Measurements from ENCODE around the gene KCNMA1.

Gene KCNMA1

DNA sequence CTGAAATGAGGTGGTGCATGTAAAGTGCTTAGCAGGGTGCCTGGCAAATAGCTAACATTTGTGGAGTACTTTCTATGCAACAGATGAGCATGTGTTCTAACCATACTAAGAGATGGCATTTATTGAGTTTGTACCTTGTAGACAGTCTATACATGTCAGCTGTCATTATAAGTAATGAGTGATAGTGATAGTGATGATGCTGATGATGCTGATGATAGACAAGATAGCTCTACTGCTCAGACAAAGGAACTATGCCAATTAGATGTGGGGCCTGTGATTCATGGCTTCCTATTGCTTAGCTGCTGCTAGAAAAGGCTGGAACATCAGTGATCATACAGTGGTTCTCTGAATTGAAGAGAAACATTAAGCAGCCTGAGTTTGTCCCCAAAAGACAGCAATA lies 585.8 kb downstream of the KCNMA1 start:
- Histone ChIP-seq H3K4me3 (ENCODE audit: low read depth, low read length) (no peak overlapping the region), H3K4me1 (ENCODE audit: control insufficient read depth, insufficient read depth, low read length) (no peaks in the 10 kb centered on the region), H3K27me3 (ENCODE audit: control insufficient read depth, insufficient read depth, low read length) (no peaks in the 10 kb centered on the region), H3K9ac (ENCODE audit: low read depth, low read length) (no peak overlapping the region), H3K9me3 (ENCODE audit: control insufficient read depth, insufficient read depth, low read length) (no peaks in the 10 kb centered on the region), H3K36me3 (ENCODE audit: control insufficient read depth, insufficient read depth, low read length) (no peaks in the 10 kb centered on the region)

DNA sequence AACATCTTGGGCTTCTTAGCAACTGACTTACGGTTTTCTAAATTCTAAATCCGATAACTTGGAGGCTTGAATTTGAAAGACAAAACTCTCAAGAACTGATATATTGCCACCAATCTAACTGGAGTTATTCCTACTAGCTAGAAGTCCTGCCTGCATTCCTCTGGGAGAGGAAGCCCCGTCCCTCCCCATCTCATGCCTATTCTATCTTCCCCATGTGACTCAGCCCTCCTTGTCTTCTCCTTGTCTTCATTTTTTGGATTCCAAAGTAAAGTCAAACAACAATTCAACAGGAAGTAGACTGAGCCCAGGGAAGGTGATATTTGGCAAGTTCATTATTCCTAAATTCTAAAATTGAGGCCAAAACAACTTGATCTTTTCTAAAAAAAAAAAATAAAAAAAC lies 587.7 kb downstream of the KCNMA1 start:
- H3K4me3 ChIP-seq (ENCODE audit: low read depth, low read length), result no peak overlapping the region
- H3K36me3 ChIP-seq (ENCODE audit: control insufficient read depth, insufficient read depth, low read length), result no peaks in the 10 kb centered on the region
- H3K9ac ChIP-seq (ENCODE audit: low read depth, low read length), result no peak overlapping the region
- no peaks in the 10 kb centered on the region for H3K4me1 ChIP-seq (ENCODE audit: control insufficient read depth, insufficient read depth, low read length)
- no peaks in the 10 kb centered on the region for H3K9me3 ChIP-seq (ENCODE audit: control insufficient read depth, insufficient read depth, low read length)
- H3K27me3 ChIP-seq (ENCODE audit: control insufficient read depth, insufficient read depth, low read length), result no peaks in the 10 kb centered on the region

DNA sequence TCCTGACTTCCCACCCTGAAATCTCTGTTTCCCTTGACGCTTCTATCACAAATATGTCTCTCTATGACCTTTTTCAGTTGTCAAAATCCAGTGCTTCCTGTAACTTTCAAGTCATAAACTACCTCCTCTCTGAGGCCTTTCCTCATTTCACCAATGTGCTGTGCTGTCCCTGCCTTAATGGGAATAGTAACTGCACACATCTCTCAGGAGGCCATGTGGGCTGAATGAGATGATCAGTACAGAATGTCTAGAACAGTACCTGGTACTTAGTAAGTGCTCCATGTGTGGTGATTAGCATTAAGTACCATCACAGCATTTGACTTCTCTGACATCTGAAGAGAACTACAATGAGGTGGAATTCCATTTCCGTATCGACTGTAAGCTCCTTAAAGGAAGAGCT lies 588.5 kb downstream of the KCNMA1 start:
- H3K9ac ChIP-seq (ENCODE audit: low read depth, low read length), result no peak overlapping the region
- H3K27me3 ChIP-seq (ENCODE audit: control insufficient read depth, insufficient read depth, low read length), result no peaks in the 10 kb centered on the region
- no peaks in the 10 kb centered on the region for H3K4me1 ChIP-seq (ENCODE audit: control insufficient read depth, insufficient read depth, low read length)
- H3K4me3 ChIP-seq (ENCODE audit: low read depth, low read length), result no peak overlapping the region
- no peaks in the 10 kb centered on the region for H3K9me3 ChIP-seq (ENCODE audit: control insufficient read depth, insufficient read depth, low read length)
- no peaks in the 10 kb centered on the region for H3K36me3 ChIP-seq (ENCODE audit: control insufficient read depth, insufficient read depth, low read length)

DNA sequence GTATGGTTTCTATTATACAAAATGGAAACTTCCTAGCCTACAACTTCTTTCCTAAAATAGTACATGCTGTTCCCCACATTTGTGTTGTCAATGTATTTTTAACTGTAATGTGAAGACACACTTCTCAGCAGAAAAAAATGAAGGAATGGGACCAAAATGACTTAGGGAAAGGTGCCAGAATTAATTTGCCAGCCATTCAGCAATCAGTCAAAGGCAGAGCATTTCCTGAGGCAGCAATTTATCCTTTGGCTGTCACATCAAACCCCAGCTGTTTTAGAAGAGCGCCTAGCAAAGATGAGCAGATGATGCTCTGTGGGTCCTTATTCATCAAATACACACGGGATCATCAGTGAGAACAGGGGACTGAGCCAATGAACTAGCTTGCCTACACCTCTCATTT lies 592.5 kb downstream of the KCNMA1 start:
- H3K4me1 ChIP-seq (ENCODE audit: control insufficient read depth, insufficient read depth, low read length), result no peaks in the 10 kb centered on the region
- H3K36me3 ChIP-seq (ENCODE audit: control insufficient read depth, insufficient read depth, low read length), result no peaks in the 10 kb centered on the region
- no peak overlapping the region for H3K4me3 ChIP-seq (ENCODE audit: low read depth, low read length)
- no peaks in the 10 kb centered on the region for H3K27me3 ChIP-seq (ENCODE audit: control insufficient read depth, insufficient read depth, low read length)
- H3K9ac ChIP-seq (ENCODE audit: low read depth, low read length), result no peak overlapping the region
- no peaks in the 10 kb centered on the region for H3K9me3 ChIP-seq (ENCODE audit: control insufficient read depth, insufficient read depth, low read length)

DNA sequence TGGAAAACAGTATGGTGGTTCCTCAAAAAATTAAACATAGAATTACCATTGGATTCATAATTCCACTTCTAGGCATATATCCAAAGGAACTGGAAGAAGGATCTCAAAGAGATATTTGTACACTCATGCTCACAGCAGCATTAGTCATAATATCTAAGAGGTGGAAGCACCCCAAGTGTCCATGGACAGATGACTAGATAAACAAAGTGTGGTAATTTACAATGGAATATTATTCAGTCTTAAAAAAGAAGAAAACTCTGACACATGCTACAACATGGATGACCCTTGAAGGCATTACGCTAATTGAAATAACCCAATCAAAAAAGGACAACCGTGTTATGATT lies 594.2 kb downstream of the KCNMA1 start:
- H3K4me3 ChIP-seq (ENCODE audit: low read depth, low read length), result no peak overlapping the region
- no peaks in the 10 kb centered on the region for H3K36me3 ChIP-seq (ENCODE audit: control insufficient read depth, insufficient read depth, low read length)
- no peak overlapping the region for H3K9ac ChIP-seq (ENCODE audit: low read depth, low read length)
- no peaks in the 10 kb centered on the region for H3K27me3 ChIP-seq (ENCODE audit: control insufficient read depth, insufficient read depth, low read length)
- no peaks in the 10 kb centered on the region for H3K9me3 ChIP-seq (ENCODE audit: control insufficient read depth, insufficient read depth, low read length)
- no peaks in the 10 kb centered on the region for H3K4me1 ChIP-seq (ENCODE audit: control insufficient read depth, insufficient read depth, low read length)

DNA sequence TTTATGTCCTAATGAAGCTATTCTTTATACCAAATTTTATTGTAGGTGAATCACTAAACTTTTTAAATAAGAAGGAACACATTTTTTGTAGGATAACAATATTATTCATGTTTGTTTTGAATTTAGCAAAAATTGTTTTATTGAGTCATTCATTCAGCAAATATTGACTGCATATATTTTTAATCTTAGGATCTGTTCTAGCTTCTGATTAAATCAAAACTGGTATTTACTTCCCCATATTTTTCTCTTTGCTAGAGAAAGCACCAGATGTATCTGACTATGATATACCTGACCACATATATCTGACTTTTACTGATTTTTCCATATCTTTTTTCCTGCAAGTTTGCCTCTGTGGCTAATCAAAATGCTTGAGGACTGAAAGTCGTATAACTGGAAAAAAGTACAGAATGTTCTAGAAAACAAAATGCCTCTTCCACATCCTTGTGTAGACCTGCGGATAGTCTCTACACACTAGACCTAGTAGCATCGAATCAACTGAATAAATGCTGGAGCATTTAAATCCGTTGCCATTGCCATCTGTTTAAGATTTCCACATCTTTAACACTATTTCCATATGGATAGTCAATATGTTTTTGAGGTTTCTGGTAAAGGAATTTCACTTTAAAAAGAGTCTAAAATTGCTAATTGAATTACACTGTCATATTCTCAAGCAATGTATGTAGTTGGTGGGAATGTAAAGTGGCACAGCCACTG lies 594.7 kb downstream of the KCNMA1 start:
- no peaks in the 10 kb centered on the region for H3K36me3 ChIP-seq (ENCODE audit: control insufficient read depth, insufficient read depth, low read length)

DNA sequence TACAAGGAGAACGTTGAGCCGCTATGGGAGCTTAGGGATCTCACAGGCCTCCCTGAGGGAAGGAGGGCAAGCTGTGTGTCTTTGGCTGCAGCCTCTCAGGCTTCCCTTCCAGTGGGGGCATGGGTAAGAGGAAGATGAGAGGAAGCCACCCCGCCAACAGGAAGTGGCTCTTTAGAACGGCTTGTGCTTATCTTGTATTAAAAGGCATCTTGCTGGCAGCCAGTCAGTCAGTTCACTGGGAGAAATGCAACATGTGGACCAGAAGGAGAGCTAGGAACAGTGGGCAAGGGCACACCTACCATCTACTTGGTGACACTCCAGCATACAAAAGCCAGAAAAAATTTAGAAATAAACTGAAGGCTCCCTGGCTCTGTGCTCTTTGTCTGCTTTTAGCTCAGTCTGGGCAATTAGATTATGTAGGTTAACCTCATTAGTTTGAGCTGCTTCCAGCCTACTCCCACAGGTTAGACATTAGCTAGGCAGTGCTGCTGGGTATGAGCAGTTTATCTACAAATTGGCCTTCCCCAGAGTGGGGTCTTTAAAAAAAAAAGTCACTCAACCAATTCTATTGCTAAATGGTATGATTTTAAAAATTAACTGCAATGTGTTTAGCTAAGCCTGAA lies 595.9 kb downstream of the KCNMA1 start:
- H3K36me3 ChIP-seq (ENCODE audit: control insufficient read depth, insufficient read depth, low read length), result no peaks in the 10 kb centered on the region
- no peaks in the 10 kb centered on the region for H3K9me3 ChIP-seq (ENCODE audit: control insufficient read depth, insufficient read depth, low read length)
- H3K4me1 ChIP-seq (ENCODE audit: control insufficient read depth, insufficient read depth, low read length), result peaks cover 7% of the 10 kb centered on the region
- no peak overlapping the region for H3K4me3 ChIP-seq (ENCODE audit: low read depth, low read length)
- H3K27me3 ChIP-seq (ENCODE audit: control insufficient read depth, insufficient read depth, low read length), result no peaks in the 10 kb centered on the region
- H3K9ac ChIP-seq (ENCODE audit: low read depth, low read length), result no peak overlapping the region

More for the DNA sequence above, 594.7 kb downstream of the KCNMA1 start:
- Histone ChIP-seq H3K9ac (ENCODE audit: low read depth, low read length) (no peak overlapping the region), H3K4me3 (ENCODE audit: low read depth, low read length) (no peak overlapping the region), H3K4me1 (ENCODE audit: control insufficient read depth, insufficient read depth, low read length) (peaks cover 3% of the 10 kb centered on the region), H3K9me3 (ENCODE audit: control insufficient read depth, insufficient read depth, low read length) (no peaks in the 10 kb centered on the region), H3K27me3 (ENCODE audit: control insufficient read depth, insufficient read depth, low read length) (no peaks in the 10 kb centered on the region)

DNA sequence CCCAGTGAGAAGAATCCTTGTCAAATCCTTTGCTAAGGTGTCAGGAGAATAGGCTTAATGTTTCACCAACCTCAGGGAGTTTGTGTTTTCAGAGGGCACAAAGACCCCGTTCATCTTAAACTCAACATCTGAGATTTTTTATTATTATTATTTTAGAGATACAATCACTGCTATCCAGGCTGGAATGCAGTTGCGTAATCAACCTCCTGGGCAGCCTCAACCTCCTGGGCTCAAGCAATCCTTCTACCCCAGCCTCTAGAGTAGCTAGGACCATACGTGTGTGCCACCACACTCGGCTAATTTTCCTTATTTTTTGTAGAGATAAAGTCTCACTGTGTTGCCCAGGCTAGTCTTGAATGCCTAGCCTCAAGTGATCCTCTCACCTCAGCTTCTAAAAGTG lies 599.2 kb downstream of the KCNMA1 start:
- Histone ChIP-seq H3K36me3 (ENCODE audit: control insufficient read depth, insufficient read depth, low read length) (no peaks in the 10 kb centered on the region), H3K9ac (ENCODE audit: low read depth, low read length) (no peak overlapping the region), H3K9me3 (ENCODE audit: control insufficient read depth, insufficient read depth, low read length) (no peaks in the 10 kb centered on the region), H3K4me1 (ENCODE audit: control insufficient read depth, insufficient read depth, low read length) (peaks cover 7% of the 10 kb centered on the region), H3K4me3 (ENCODE audit: low read depth, low read length) (no peak overlapping the region), H3K27me3 (ENCODE audit: control insufficient read depth, insufficient read depth, low read length) (no peaks in the 10 kb centered on the region)

DNA sequence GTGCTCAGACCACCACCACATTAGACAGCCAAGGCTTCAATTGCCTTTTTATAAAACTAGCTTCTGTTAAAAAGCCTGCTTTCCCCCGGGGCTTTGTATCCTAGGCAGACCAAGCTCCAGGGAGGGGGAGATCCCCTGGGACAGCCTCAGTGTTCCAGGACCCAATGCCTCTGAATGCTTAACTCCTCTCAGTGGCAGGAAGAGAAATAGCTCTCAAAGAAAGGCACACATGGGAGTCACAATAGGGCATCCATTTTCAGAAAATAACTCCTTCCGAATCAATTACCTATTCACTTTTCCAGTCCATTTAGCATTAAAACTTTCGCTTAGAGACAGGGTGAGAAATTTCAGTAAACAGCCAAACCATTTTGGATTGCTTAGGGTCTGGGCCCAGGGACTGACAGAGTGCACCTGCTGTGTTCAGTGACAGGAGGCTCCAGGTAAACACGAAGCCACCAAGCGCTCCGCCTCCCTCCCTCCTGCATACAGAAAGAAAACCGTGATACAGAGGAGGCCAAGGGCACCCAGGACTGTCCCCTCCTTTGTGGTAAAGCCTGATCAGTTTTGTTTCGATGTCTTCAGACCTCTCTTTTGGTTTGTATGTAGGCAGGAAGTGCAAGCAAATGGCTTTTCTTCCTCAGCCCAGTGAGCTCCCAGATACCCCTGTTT lies 599.7 kb downstream of the KCNMA1 start:
- Histone ChIP-seq H3K4me3 (ENCODE audit: low read depth, low read length) (no peak overlapping the region), H3K27me3 (ENCODE audit: control insufficient read depth, insufficient read depth, low read length) (no peaks in the 10 kb centered on the region), H3K9ac (ENCODE audit: low read depth, low read length) (no peak overlapping the region), H3K36me3 (ENCODE audit: control insufficient read depth, insufficient read depth, low read length) (no peaks in the 10 kb centered on the region), H3K9me3 (ENCODE audit: control insufficient read depth, insufficient read depth, low read length) (no peaks in the 10 kb centered on the region), H3K4me1 (ENCODE audit: control insufficient read depth, insufficient read depth, low read length) (peaks cover 7% of the 10 kb centered on the region)

DNA sequence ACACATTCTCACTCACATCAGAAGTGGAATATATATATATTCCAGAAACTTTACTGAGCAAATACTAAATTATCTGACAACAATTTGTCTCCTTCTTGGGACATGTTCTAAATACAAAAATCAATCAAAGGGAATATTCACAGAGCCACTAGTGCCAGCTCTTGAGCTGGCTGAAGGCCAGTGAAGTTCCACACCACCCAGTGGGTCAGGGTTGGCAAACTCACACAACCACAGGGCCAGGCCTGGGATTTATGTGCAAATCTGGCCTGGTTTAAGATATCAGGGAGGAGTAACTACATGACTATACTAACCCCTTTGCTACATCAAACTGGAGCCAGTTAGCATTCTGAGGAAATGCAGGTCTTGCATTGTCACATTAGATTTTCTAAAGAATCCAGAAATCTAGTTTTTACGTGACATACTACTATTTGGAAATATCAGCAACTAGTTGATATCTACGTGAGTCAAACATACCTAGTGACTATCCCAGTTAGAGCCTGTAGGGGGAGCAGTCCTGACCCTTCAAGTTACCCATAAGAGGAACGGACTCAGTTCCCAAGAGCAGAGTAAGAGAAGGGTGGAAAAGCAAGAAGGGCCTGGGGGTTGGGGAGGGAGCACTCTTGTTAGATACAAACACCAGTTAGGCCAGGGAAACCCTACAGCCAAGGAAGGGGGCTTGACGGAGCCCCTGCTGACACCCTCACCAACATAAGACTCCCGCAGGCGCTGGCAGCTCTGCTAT lies 600.4 kb downstream of the KCNMA1 start:
- H3K27me3 ChIP-seq (ENCODE audit: control insufficient read depth, insufficient read depth, low read length), result no peaks in the 10 kb centered on the region
- peaks cover 7% of the 10 kb centered on the region for H3K4me1 ChIP-seq (ENCODE audit: control insufficient read depth, insufficient read depth, low read length)
- H3K36me3 ChIP-seq (ENCODE audit: control insufficient read depth, insufficient read depth, low read length), result no peaks in the 10 kb centered on the region
- no peaks in the 10 kb centered on the region for H3K9me3 ChIP-seq (ENCODE audit: control insufficient read depth, insufficient read depth, low read length)
- no peak overlapping the region for H3K9ac ChIP-seq (ENCODE audit: low read depth, low read length)
- no peak overlapping the region for H3K4me3 ChIP-seq (ENCODE audit: low read depth, low read length)

DNA sequence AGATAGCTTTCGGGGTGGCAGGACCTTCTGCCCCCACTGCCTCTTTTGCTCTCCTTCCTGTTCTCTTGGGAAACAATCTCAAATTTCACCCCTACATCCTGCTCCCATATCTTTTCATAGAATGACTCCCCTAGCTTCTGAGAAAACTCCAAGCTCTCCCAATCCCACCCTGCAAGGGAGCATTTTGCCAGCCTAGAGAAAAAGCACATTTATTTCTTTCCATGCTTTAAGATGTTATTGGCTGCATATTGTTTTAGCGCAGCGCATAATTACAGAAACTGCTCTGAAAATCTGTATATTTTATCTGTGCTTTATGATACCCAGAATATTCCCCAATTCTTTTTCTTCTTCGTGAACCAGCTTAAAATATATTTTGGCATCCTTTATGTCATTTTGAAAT lies 601.3 kb downstream of the KCNMA1 start:
- no peaks in the 10 kb centered on the region for H3K36me3 ChIP-seq (ENCODE audit: control insufficient read depth, insufficient read depth, low read length)
- no peaks in the 10 kb centered on the region for H3K27me3 ChIP-seq (ENCODE audit: control insufficient read depth, insufficient read depth, low read length)
- no peak overlapping the region for H3K9ac ChIP-seq (ENCODE audit: low read depth, low read length)
- H3K4me1 ChIP-seq (ENCODE audit: control insufficient read depth, insufficient read depth, low read length), result peaks cover 7% of the 10 kb centered on the region
- no peak overlapping the region for H3K4me3 ChIP-seq (ENCODE audit: low read depth, low read length)
- no peaks in the 10 kb centered on the region for H3K9me3 ChIP-seq (ENCODE audit: control insufficient read depth, insufficient read depth, low read length)
